NCI-H748 treated with DMSO at 0.1 percent for 48 hours (cell line): ENCODE data around the gene PLEKHA5.
"Not testable (repeated sequence)": the region's sequence is repeated elsewhere in the genome, so short reads cannot be mapped to it uniquely, and the experiment has no call there.

Experiments
- DNase-seq: peaks from one replicate; lab custom pipeline; 2025; lab: John Stamatoyannopoulos, UW

PLEKHA5 gene

DNA sequence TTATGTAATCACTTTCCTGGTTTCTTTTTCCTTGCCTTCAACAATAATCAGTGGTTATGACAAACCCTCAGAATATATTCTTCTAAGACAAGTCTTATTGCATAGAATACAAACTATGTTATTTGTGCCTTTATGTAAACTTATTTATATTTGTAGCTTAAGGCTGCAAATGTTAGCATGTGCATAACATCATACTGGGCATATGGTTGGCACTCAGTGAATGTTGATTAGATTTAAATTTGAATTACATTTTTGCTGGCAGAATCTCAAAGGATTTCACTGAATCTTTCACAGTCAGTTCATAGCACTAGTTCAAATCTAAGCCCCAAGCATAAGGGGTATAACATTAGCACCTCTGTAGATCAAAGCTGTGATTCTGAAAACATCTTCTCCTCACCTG, 196.6 kb downstream of the PLEKHA5 start:
- no peak for DNase-seq

DNA sequence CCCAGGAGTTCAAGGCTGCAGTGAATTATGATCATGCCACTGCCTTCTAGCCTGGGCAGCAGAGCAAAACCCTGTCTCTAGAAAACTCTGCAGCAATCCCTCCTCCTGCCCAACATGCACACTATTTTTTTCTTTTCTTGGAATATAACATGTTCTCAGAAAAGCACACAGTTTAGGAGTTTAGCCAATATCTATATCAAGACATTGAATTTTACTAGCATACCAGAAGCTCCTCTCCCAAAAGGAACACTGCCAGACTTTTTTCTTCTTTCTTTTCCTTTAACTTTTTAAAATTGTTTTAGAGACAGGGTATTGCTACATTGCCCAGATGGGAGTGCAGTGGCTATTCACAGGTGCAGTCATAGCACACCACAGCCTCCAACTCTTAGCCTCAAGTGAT, 202.7 kb downstream of the PLEKHA5 start:
- no peak for DNase-seq

DNA sequence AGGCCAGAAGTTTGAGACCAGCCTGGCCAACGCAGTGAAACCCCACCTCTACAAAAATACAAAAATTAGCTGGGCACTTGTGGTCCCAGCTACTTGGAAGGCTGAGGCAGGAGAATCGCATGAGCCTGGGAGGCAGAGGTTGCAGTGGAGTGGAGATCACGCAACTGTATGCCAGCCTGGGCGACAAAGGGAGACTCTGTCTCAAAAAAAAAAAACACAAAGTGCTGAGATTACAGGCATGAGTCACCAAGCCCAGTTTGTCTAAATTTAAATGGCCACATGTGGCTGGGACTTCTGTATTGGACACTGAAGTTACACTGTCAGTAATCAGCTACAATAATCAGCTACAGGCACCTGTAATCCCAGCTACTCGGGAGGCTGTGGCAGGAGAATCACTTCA, 208.9 kb downstream of the PLEKHA5 start:
- DNase-seq: no peak

DNA sequence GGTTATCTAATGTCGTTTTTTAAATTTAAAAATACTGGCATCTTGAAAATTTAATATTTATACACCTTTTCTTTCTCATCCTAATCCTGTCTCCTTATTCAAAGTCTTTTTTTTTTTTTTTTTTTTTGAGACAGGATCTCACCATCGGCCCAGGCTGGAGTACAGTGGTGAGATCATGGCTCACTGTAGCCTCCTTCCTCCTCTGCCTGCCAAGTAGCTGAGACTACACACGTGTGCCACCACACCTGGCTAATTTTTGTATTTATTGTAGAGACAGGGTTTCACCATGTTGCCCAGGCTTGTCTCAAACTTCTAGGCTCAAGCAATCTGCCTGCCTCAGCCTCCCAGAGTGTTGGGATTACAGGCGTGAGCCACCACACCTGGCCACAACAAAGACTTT, 221.3 kb downstream of the PLEKHA5 start:
- DNase-seq: not testable (repeated sequence)

DNA sequence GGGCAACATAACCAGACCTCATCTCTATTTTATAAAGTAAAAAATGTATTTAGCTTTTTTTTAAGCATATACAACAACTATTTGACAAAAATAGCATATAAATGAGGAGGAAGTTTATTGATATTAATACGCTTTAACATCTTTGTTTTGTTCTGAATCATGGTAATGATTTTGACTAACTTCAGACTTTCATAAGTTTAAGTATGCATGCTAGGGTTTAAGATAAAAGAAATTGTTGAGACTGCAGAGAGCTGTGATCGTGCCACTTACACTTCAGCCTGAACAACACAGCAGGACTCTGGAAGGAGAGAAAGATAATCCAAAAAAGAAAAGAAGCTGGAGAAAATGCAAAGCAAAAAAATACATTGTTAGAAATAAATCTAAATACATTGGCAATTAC, 221.8 kb downstream of the PLEKHA5 start:
- DNase-seq: no peak

DNA sequence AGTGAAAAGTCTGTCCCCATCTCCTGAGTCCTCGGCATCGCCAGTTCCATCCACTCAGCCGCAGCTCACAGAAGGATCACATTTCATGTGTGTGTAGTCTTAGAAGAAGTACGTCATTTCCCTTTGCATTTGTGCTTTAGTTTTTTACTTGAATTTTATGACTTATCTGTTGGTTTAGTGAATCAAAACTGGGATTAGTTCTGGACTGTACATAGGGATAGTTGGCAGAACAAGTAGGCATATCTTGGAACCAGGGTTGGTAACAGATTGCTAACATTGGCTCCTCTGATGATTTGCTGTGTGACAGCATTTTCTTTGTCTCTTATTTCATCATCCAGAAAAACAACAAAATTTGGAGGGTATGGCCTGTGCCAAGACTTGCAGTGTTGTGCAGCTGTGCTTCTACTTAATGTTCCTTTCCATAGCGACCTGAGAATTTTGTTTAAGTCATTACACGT, 240.2 kb downstream of the PLEKHA5 start:
- DNase-seq: no peak

DNA sequence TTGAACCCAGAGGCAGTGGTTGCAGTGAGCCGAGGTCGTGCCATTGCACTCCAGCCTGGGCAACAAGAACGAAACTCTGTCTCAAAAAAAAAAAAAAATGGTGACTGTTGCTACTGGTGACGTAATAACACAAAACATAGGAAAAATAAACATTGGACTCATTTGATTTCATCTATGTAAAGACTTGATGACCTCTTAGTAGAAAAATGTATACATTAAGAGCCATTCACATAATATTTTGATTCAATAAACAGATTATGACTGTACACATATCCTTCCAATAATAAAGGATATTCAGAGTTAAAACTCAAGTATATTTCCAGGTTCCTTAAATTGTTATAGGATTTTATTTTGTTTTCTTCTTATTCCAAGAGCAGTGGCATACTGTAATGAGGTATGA, 244.1 kb downstream of the PLEKHA5 start:
- no peak for DNase-seq

DNA sequence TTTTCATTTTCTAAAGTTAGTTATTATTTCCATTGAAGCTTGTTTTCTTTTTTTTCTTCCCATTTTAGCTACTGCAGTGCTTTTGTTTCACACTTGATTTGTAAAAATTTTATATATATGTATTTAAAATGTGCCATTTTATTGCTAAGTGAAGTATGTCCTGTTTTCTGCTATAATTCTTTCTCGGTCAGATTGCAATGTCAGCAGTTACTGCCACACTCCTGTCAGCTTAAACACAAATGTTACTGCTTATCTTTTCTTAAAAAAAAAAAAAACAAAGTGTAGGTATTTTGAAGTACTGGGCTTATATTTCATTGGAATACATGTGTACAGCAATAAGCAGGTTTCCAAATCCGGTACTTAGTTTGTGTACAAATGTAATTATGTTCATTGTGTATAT, 246.4 kb downstream of the PLEKHA5 start:
- DNase-seq: no peak

DNA sequence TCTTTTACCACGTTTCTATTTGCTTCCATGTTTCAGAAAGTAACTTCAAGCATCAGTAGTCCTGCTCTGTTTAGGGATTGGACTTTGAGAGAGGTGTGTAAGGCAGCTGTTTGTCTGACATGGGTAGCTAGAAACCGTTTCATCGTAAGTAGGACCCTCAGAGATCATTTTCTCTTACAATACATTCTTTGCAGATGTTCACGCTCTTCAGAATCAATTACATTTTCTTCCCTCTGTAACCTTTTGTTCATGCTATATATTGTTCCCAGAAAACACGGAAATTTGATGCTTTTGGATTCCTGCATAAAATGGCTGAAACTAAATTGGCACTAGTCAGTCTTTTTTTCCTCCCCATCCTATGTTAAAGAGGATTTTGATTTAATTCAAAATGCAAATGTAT, 247.2 kb downstream of the PLEKHA5 start:
- DNase-seq: no peak

DNA sequence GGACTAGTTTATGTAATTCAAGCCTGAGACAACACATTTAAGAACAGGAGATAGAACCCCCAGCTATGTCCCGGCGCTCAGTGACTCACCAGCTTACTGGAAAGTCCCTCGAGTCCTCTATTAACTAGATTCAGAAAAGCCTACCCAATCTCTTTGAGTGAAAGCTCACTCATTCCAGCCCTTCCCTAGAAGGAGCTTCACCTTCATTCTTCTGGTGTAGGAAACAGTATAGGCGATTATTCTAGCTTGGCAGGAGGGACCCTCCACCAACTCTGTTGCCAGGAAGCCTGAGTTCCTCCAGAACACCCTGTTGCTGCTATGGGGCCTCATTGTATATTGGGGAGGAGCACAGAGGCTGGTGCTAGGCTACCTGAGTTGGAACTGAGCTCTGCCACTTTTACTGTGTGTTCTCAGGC, 252.6 kb downstream of the PLEKHA5 start:
- no peak for DNase-seq

DNA sequence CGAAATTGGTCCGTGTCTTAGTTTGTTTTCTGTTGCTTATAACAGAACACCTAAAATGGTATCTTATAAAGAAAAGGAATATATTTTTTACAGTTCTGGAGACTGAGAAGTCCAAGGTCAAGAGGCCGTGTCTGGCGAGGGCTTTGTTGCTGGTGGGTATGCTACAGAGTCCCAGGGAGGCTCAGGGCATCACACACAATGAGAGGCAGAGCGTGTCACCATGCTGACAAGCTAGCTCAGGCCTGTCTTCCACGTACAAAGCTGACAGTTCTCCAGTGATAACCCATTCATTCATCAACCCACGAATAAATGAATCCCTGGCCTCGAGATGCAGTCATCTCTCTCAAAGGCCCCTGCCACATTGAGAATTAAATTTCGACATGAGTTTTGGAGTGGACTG, 253.0 kb downstream of the PLEKHA5 start:
- no peak for DNase-seq

DNA sequence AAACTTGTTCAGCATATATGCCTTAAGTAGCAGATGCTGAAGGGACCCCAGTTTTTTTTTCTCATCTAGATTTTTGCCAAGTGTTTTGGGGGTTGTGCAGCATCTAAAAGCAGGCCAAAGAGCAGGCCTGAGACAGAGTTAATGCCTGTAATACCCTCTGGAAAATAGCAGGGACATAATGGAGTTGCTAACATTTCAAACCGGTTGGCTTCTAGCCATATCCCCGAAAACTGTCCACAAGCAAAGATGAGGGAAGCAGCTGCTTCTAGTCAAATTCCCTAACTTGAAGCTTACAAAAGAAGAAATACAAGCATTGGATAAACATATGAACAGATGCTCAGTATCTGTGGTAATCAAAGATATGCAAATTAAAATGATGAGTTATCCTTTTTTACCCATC, 257.6 kb downstream of the PLEKHA5 start:
- no peak for DNase-seq

DNA sequence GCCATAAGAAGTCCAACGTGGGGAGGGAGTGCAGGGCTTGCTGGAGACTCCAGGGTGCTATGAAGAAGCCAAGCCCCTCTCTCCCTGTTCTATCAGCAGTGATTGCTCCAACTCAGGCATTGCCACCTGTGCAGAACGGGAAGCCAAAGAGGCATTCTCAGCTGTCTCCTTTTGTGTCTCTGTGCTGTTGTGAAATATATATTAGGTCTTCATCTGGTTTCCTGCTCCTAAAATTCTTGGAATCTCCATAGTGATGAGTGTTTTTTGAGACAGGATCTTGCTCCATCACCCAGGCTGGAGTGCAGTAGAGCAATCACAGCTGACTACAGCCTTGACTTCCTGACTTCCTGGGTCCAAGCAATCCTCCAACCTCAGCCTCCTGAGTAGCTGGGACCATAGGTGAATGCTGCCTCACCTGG, 258.6 kb downstream of the PLEKHA5 start:
- DNase-seq: no peak

DNA sequence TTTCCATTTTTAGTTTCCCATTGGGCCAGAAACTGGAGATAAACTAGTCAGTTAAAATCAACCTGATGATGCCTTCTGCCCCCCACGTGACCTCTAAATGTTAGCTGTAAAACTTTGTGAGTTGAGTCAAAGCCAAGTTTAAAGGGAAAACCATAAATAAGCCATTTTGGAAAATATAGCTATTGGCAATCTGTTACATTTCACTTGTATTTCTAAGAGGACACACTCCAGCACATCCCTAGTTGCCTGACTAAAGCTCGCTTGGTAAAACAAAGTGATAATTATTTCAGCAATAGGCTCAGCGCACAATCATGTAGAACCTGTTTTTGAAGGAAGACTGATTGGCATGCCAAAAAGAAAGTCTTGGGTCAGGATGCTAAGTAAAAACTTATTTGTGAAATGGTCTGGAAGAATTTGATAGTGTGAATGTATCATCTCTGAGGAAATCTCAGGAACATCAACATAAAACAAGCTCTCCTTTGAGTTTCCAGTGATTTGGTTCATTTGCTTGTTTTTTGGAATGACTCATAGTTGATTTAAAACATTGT, 260.6 kb downstream of the PLEKHA5 start:
- DNase-seq: no peak

DNA sequence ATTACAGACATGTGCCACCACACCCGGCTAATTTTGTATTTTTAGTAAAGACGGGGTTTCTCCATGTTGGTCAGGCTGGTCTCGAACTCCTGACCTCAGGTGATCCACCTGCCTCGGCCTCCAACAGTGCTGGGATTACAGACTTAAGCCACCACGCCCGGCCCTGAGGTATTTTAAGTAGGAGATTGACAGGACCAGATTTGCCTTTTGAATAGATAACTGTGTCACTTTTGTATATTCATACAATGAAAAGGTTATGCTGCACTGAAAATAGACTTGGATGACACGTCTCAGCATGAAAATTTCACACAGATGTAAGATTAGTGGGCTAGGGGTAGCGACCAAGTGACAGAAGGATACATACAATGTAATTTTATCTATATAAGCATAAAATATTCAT, 263.1 kb downstream of the PLEKHA5 start:
- not testable (repeated sequence) for DNase-seq

DNA sequence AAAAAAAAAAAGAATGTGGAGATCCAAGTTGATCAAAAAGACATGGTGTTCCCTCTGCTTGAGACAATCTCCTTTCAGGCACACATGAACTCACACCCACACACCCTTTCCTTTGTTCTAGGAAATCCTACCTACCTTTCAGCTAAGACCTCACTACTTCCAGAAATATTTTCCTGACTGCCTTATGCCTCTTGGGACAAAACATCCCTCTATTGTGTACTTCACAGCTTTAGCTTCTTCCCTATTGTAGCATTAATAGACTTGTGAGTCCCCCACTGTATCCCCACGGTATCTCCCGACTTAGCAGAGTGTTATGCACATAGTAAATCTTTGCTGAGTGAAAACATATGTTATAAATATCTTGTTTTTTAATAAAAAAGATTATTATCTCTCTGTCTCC, 264.9 kb downstream of the PLEKHA5 start:
- DNase-seq: no peak

DNA sequence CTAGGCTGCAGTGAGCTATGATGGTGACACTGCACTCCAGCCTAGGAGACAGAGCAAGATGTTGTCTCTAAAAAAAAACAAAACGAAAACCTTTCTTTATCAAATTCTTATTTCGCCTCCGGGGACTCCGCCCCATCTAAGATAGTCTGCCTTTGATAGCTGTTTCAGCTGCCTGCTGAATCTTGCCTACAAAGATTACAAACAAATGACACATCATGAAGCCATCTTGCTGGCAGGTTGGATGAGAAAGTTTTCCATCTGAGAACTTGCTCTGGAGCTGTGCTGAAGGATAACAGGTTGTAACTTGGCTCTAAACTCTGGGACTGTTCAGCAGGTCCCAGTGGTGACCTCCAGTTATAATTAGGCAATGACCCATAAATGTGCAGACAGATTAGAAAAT, 268.0 kb downstream of the PLEKHA5 start:
- DNase-seq: no peak

DNA sequence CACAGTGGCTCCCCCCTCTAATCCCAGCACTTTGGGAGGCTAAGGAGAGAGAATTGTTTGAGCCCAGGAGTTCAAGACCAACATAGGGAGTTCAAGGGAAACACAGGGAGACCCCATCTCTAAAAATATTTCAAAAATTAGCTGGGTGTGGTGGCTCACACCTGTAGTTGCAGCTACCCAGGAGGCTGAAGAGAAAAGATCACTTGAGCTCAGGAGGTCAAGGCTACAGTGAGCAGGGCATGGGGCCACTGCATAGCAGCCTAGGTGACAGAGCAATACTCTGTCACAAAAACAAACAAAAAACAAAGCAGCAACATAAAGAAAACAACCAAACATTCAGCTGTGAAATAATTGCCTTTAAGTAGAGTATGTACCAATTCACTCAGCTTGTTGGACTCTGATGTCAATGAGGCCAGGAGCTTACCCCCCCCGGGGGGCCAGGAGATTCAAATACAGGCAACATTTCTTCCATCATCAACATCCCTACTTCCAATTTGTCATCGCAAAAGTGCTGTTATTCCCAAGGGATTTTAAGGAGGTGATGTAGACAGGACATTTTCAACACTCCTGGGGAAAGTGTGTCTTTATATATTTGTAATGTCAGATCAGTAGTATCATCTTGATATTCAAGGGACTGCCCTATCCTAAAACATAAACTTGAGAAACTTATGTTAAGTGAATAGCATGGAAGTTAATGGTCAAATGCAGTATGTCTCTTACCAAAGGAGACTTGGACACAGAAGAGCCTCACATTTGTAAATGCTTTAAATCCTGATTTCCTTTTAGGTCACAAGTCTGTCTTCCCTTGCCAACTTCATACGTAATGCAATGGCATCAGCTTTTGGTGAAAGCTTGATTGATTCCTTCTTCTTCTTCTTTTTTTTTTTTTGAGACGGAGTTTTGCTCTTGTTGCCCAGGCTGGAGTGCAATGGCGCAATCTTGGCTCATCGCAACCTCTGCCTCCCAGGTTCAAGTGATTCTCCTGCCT, 269.1 kb downstream of the PLEKHA5 start:
- no peak for DNase-seq

DNA sequence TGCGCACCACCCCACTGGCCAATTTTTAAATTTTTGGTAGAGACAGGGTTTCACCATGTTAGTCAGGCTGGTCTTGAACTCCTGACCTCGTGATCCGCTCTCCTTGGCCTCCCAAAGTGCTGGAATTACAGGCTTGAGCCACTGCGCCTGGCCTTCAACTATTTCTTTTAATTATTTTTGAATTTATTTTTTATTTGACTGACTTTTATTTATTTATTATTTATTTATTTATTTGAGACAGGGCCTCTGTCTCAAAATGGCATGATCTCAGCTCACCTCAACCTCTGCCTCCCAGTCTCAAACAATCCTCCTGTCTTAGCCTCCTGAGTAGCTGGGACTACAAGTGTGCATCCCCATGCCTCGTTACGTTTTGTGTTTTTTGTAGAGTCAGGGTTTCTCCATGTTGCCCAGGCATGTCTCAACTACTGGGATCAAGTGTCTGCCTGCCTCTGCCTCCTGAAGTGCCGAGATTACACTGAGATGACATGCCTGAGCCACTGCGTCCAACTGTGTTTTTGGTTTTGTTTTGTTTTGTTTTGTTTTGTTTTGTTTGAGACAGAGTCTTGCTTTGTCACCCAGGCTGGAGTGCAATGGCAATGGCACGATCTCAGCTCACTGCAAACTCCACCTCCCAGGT, 271.2 kb downstream of the PLEKHA5 start:
- not testable (repeated sequence) for DNase-seq

DNA sequence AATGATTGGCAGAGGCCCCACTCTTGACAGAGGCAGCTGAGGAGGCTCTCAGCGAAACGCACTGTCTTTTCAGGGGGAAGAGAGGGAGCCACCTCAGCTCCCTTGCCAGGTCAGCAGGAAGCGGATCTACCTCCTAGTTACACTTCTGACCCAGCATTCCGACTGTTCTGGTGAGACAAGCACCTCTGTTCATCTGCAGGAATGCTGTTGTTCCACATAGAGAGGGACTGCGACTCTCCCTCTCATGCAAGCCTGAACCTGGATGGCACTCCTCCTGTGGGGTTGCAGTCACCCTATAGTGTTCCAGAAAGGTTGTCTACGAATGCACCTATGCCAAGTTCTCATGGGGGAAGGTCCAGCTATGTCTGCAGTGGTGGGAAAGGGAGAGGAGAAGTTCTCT, 272.7 kb downstream of the PLEKHA5 start:
- no peak for DNase-seq

DNA sequence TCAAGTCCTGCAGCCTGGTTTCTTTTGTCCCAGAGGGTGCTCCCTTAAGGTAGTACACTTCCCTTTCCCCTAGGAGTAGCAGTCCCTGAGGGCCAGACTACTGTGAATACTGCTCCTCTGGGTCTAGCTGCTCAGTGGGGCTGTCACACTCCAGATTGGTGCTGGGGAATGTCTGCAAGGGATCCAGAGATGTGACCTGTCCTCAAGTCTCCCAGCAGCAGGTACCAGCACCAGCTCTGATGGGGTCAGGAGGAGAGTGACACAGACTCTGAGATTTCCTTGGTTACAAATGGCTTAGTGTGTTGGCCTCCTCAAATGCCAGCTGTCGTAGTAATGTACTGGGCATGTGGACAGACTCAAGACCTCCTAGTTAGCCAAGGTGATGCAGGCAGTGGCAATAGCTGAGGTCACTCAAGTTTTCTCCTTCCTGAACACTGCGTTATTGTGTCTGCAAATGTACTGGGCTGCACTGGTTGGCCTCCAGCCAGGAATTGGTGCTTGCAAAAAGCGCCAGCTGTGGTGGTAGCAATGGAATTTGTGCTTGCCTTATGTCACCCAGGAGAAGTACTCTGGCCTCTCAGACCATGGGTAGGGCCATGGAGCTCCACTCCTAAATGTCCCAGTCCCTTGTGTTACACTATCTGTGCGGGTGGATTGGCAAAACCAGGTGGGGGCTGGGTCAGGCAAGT, 273.4 kb downstream of the PLEKHA5 start:
- no peak for DNase-seq

DNA sequence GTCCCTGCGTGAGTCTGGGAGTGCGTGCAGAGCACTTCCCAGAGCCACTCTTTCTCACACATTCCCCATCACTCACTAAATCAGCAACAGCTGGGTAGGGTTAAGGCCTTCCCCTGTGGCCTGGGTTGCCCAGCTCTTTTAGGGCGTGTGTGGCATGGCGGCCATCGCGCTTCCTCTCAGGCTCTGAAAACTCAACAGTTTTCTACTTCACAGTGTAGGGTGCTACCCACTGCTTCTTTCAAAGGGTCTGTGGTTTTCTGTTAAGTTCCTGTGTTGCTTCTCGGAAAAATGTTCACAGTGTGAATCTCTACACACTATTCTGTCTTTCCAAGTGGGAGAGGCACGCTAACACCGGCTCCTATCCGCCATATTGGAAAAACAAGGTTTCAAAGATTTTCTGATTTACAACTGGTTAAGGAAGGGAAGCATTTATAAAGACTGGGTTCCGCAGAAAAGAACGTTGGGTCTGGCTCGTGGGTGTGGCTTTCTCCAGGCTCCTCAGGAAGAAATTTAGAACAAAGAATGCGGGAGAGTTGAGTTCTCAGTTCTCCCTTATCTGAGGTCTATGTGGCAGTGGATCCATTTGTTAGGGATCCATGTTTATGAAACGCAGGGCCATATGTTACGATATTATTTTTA, 274.8 kb downstream of the PLEKHA5 start:
- DNase-seq: no peak
